Measurements from ENCODE around the gene TMEM51. TPM values are rescaled to one million over a fixed set of nuclear protein-coding genes. Genes with fewer than 3 reads are reported as not detected.

The TMEM51 gene
- total and polyA plus RNA-seq, 2 of the 4 experiments (the other 2 are of a cell fraction) = 2.7 to 10.2 TPM

GRCh38 chr1:15218287-15219279 lies 65.0 kb downstream of the TMEM51 start:
- Histone ChIP-seq H3K23ac (ENCODE audit: low read depth, low read length) (no peak overlapping the region), H3K27ac (ENCODE audit: insufficient read depth, low read length) (no peak overlapping the region), H2BK120ac (ENCODE audit: low read depth, low read length) (no peak overlapping the region), H3K9me1 (ENCODE audit: insufficient read depth, low read length) (peaks cover 21% of the 10 kb centered on the region), H2AFZ (replicated peaks; ENCODE audit: low read length, poor library complexity) (no peak overlapping the region), H4K20me1 (ENCODE audit: insufficient read depth, low read length) (0 out of 2 replicates have a peak, but pooled peaks cover 1% of the 10 kb centered on the region), H2AK5ac (ENCODE audit: low read depth, low read length) (no peak overlapping the region), H3K27me3 (ENCODE audit: control insufficient read depth, insufficient read depth, low read length) (no peaks in the 10 kb centered on the region), H3K36me3 (ENCODE audit: control insufficient read depth, insufficient read depth, low read length) (peaks cover 32% of the 10 kb centered on the region), H2BK5ac (ENCODE audit: low read depth, low read length, poor library complexity, severe bottlenecking) (no peak overlapping the region), H4K91ac (ENCODE audit: insufficient read depth, low read depth, low read length) (no peak overlapping the region), H3K9ac (ENCODE audit: low read depth, low read length) (no peak overlapping the region), H3K4ac (ENCODE audit: low read depth, low read length) (no peak overlapping the region), H3K9me3 (ENCODE audit: control insufficient read depth, insufficient read depth, low read length) (no peaks in the 10 kb centered on the region), H4K8ac (ENCODE audit: low read depth in 2 of 2, low read length in 2 of 2) (no peak overlapping the region), H3K14ac (replicated peaks; ENCODE audit: low read depth, low read length) (peak overlapping the region; percentile 60; the same call in 1 of the 2 replicates), H3K4me1 (ENCODE audit: control insufficient read depth, insufficient read depth, low read length) (peaks cover 16% of the 10 kb centered on the region), H3K18ac (ENCODE audit: low read depth, low read length) (no peak overlapping the region), H2AK9ac (replicated peaks; ENCODE audit: low read depth, low read length, poor library complexity) (no peak overlapping the region), H3K4me3 (ENCODE audit: insufficient read depth, low read depth, low read length) (no peak overlapping the region), H3K4me2 (ENCODE audit: low read depth, low read length) (no peak overlapping the region), H3K79me1 (ENCODE audit: low read depth in 1 of 2, low read length in 2 of 2) (peaks cover 12 to 50% of the 10 kb centered on the region in 2 experiments; a peak in 3 of 4 replicates), H2BK15ac (ENCODE audit: low read depth, low read length) (no peak overlapping the region), H2BK20ac (ENCODE audit: low read depth, low read length) (no peak overlapping the region), H3K56ac (ENCODE audit: extremely low read depth, insufficient read depth, low read length) (no peak overlapping the region), H4K5ac (ENCODE audit: low read depth, low read length) (no peak overlapping the region)
- TF ChIP-seq FOS (IDR thresholded peaks at IDR 0.05; ENCODE audit: low read depth, low read length) (no peak), BHLHE40 (IDR thresholded peaks at IDR 0.05; ENCODE audit: low read depth, low read length) (0 out of 2 replicates have a peak, but pooled peaks have one; percentile 13), MAFK (IDR thresholded peaks at IDR 0.05; ENCODE audit: low read depth, low read length) (no peak)
- ATAC-seq (ENCODE audit: low read depth) (no peak), DNase-seq (peak; percentile 56)
- no TSS peak for BruUV-seq (replicated peaks)
- dilution Hi-C loops (cut with HindIII; ENCODE audit: low sequenced_read_pairs, unreplicated experiment) (no loop called here), in situ Hi-C loops (cut with MboI; ENCODE audit: low sequenced_read_pairs) (no loop called here), intact Hi-C loops (cut with micrococcal nuclease) (no loop called here)
- POLR2A ChIA-PET (ENCODE audit: unreplicated experiment) = no interaction called here
- CTCF ChIA-PET = no interaction called here
- WGBS, 2 experiments (ENCODE audit: extremely low coverage in 2 of 2, insufficient read length in 1 of 2) = no CpG with 5 or more reads among the region's 6 CpGs

Data from IMR-90 (cell line).